ENCODE results near the gene KLHL36.

KLHL36 gene

DNA sequence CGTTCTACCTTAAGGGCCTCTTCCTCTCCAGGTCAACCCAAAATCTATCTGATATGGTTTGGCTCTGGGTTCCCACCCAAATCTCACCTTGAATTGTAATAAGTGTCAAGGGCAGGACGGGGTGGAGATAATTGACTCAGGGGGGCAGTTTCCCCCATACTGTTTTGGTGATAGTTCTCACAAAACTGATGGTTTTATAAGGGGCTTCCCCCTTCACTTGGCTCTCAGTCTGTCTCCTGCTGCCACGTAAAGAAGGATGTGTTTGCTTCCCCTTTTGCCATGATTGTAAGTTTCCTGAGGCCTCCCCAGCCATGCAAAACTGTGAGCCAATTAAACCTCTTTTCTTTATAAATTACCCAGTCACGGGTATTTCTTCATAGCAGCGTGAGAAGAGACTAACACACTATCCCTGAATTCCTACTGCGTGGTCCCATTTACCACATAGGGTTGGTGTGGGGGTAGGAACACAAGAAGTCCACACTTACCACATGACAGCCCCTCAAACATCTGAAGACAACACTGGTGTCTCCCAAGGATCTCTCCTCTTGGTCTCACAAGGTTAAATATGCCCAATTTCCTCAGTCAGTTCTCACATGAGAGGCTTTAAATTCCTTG is 38.6 kb upstream of the KLHL36 start:
- no peak overlapping the region for H3K4me3 ChIP-seq (ENCODE audit: low read depth, low read length)
- no peaks in the 10 kb centered on the region for H3K27me3 ChIP-seq
- H3K9me3 ChIP-seq, result no peaks in the 10 kb centered on the region
- no peak for TF ChIP-seq CTCF (IDR thresholded peaks at IDR 0.05; ENCODE audit: low read depth, low read length)
- H3K36me3 ChIP-seq, result no peaks in the 10 kb centered on the region
- H3K4me1 ChIP-seq, result peaks cover 3% of the 10 kb centered on the region; the same call in 1 of the 2 replicates
- DNase-seq, result no peak

GRCh38 chr16:84610376-84610775 is 37.9 kb upstream of the KLHL36 start:
- Histone ChIP-seq H3K4me1 (peaks cover 3% of the 10 kb centered on the region; the same call in 1 of the 2 replicates), H3K27me3 (no peaks in the 10 kb centered on the region), H3K4me3 (ENCODE audit: low read depth, low read length) (no peak overlapping the region), H3K9me3 (no peaks in the 10 kb centered on the region), H3K36me3 (no peaks in the 10 kb centered on the region)
- no peak for TF ChIP-seq CTCF (IDR thresholded peaks at IDR 0.05; ENCODE audit: low read depth, low read length)
- no peak for DNase-seq

DNA sequence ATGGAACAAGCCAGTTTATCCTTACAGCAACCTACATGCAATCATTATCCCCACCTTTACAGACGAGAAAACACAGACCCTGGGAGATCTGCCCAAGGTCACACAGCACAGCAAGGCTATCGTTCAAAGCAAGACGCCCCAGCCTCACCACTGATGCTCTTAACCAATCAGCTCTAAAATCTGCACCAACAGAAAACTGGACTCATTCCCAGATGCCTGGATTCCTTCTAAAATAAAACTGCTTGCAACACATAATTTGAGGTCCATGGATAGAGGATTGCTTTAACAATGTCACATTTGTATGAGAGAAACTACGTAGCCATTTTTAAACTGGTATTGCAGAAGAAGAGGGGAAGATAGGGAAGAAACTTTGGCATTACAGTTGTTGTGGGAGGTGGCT is 37.3 kb upstream of the KLHL36 start:
- H3K27me3 ChIP-seq, result no peaks in the 10 kb centered on the region; the same call in 1 of the 2 replicates
- H3K36me3 ChIP-seq, result no peaks in the 10 kb centered on the region
- TF ChIP-seq CTCF (IDR thresholded peaks at IDR 0.05; ENCODE audit: low read depth, low read length), result no peak
- H3K4me1 ChIP-seq, result peaks cover 3% of the 10 kb centered on the region; the same call in 1 of the 2 replicates
- H3K4me3 ChIP-seq (ENCODE audit: low read depth, low read length), result no peak overlapping the region
- no peak for DNase-seq
- no peaks in the 10 kb centered on the region for H3K9me3 ChIP-seq

DNA sequence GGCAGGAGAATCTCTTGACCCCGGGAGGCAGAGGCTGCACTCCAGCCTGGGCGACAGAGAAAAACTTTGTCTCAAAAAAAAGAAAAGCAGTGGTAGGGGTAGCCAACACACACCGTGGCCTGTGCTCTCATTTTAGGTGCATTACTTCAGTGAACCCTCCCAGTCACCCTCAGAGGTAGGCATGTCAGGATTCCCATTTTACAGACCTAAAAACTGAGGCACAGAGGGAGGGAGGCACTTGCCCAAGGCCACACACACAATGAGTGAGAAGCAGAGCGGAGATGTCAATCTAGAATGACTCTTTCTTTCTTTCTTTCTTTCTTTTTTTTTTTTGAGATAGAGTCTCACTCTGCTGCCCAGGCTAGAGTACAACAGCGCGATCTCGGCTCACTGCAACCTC is 35.6 kb upstream of the KLHL36 start:
- Histone ChIP-seq H3K4me3 (ENCODE audit: low read depth, low read length) (no peak overlapping the region), H3K9me3 (no peaks in the 10 kb centered on the region), H3K27me3 (peaks cover 13% of the 10 kb centered on the region), H3K36me3 (no peaks in the 10 kb centered on the region), H3K4me1 (peaks cover 3% of the 10 kb centered on the region; the same call in 1 of the 2 replicates)
- no peak for TF ChIP-seq CTCF (IDR thresholded peaks at IDR 0.05; ENCODE audit: low read depth, low read length)
- no peak for DNase-seq

DNA sequence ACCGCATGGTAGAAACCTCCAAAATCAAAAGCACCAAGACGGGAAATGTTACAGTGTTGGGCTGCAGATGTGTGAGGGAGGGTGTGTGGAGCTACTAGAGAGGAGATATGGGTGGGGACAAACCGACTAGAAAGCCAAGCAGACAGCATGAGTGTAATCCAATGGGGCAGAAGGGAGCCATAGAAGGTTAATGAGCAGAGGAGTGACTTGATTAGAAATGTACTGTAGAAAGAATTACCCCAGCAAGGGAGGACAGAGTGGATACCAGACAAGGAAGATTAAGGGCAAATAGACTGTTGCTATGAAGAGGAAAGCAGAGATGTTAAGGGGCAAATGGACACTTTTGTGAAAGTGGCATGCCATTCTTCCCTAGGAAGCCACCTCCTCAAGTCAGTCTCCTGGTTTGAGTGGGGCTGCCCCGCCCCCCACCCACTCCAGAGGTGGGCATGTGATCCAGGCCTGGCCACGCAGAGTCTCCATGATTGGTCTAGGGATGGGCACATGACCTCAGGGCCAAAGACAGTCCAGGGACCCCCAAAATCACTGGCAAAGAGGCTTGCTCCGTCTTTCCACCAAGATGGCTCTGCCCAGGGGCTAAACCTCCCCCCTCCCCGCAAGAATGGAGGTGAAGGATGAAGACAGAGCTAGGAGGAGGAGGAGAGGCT is 34.8 kb upstream of the KLHL36 start:
- TF ChIP-seq CTCF (IDR thresholded peaks at IDR 0.05; ENCODE audit: low read depth, low read length), result no peak

DNA sequence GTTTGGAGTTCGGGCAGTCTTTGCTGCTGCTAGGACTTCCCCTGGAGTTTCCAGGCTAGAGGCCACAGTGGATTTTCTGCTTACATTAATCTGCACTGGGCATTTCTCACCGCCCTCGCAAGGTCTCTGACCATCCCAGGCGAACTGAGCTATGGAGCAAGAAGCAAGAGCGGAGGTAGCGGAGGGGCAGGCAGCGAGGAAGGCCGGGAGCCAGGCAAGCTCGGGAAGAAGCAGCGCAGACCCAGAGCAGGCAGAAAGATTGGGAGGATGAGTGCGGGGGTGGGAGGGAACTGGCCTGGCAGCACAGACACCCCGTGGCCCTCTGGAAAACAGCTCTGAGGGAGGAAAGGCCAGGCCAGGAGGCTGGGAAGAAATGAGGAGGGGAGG is 34.2 kb upstream of the KLHL36 start:
- H3K4me3 ChIP-seq (ENCODE audit: low read depth, low read length), result no peak overlapping the region
- H3K4me1 ChIP-seq, result peaks cover 3% of the 10 kb centered on the region; the same call in 1 of the 2 replicates

More for the DNA sequence above, 34.8 kb upstream of the KLHL36 start:
- peaks cover 3% of the 10 kb centered on the region; the same call in 1 of the 2 replicates for H3K4me1 ChIP-seq
- H3K9me3 ChIP-seq, result no peaks in the 10 kb centered on the region
- no peaks in the 10 kb centered on the region for H3K36me3 ChIP-seq
- H3K4me3 ChIP-seq (ENCODE audit: low read depth, low read length), result no peak overlapping the region
- H3K27me3 ChIP-seq, result peaks cover 14% of the 10 kb centered on the region
- no peak for DNase-seq

More for the DNA sequence above, 34.2 kb upstream of the KLHL36 start:
- no peak for TF ChIP-seq CTCF (IDR thresholded peaks at IDR 0.05; ENCODE audit: low read depth, low read length)
- H3K36me3 ChIP-seq, result no peaks in the 10 kb centered on the region
- no peaks in the 10 kb centered on the region for H3K9me3 ChIP-seq
- H3K27me3 ChIP-seq, result peaks cover 14% of the 10 kb centered on the region
- peak; percentile 39 for DNase-seq
